ENCODE results near the gene MIDN.

MIDN gene

DNA sequence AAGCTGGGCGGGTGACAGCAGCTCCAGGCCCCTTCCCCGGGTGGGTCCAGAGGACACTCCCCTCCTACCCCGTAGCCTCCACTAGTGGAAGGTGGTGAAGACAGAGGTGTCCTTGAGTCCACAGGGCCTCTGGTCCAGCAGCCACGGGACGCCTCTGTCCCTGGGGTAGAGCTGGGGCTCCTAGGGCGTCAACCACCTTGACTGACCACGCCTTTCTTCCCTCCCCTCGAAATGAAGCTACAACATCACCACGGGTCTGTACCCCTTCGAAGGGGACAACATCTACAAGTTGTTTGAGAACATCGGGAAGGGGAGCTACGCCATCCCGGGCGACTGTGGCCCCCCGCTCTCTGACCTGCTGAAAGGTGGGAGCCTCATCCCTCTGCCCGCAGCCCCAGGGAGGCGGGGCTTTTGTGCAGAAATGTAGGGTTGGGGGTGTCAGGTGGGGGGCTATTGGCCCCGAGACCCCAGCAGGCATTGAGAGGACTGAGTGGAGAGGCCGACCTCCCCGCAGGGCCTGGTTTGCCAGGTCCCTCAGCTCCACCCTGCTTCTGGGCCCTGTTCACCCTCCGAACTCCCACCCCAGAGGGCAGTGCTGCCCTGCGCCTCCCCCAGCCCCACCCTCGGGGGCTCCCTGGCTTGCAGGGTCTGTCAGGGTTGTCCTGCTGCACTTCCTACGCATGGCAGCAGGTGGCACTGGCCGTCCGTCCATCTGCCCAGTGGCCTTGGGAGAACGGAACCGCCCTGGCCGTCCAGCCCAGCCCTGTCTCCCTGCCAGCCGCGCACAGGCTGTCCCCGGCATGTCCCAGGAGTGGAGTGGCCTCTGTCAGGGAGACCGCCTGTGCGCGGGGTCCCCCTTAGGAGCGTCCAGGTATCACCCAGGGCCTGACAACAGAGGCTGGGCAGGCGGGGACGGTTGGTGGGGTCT is 27.1 kb upstream of the MIDN start:
- FAIRE-seq = no peak

DNA sequence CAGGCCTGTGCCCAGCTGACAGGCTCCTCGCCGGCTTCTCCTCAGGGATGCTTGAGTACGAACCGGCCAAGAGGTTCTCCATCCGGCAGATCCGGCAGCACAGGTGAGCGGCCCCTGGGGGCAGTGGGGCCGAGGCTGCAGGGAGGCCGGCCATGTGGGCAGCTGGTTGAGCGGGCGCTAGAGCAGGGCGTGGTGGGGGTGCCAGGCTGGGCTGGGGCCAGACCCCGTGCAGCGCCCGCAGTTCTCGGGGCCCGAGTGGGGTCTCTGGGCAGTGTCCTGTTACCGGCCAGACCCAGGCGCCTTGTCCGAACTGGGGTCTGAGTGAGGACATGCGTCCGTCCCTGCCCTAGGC is 26.5 kb upstream of the MIDN start:
- FAIRE-seq = no peak

DNA sequence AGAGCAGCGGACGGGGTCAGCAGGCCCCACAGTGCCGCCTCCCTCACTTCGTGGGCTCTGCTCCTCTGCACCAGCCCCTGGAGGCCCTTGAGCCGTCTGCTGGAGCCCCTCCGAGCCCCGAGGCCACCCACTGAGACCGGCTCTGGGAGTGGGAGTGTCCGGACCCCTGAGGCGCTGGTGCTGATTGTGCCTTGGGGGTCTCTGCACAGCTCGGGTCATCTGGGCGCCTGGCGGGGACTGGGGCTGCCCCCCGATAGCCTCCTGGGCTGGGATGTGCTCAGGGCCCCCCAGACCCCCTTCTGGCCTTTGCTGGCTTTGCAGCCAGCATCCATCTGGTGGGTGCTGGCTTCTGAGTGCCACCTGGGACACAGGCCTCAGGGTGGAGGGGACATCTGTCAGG is 26.0 kb upstream of the MIDN start:
- no peak for FAIRE-seq

DNA sequence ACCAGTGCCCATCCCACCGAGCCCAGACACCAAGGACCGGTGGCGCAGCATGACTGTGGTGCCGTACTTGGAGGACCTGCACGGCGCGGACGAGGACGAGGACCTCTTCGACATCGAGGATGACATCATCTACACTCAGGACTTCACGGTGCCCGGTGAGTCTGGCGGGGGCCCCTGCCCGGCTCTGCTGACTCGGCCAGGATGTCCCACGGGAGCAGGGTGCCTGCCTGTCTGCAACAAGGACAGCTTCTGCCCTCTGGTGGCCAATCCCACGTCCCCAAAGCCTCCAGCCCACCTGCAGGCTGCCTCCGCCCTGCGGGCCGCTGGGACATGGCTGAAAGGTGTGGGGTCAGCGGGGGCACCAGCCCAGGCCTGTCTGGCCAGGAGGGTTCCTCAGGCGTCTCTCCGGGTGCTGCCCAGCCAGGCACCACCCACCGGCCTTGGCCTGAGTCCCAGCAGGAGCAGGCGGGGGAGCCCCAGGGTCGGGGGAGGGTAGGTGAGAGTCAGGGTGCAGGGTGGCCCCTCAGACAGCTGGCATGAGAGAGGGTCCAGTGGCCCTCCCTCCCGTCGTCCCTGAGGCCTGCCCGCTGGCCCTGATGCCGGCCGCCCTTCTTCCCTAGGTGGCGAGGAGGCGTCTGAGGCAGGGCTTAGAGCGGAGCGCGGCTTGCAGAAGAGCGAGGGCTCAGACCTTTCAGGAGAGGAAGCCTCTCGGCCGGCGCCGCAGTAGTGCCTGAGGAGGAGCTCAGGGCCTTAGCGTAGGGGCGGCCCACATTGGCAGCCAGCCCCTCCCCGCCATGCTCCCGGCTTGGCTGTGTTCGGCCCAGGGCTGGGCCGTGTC is 25.1 kb upstream of the MIDN start:
- no peak for FAIRE-seq

DNA sequence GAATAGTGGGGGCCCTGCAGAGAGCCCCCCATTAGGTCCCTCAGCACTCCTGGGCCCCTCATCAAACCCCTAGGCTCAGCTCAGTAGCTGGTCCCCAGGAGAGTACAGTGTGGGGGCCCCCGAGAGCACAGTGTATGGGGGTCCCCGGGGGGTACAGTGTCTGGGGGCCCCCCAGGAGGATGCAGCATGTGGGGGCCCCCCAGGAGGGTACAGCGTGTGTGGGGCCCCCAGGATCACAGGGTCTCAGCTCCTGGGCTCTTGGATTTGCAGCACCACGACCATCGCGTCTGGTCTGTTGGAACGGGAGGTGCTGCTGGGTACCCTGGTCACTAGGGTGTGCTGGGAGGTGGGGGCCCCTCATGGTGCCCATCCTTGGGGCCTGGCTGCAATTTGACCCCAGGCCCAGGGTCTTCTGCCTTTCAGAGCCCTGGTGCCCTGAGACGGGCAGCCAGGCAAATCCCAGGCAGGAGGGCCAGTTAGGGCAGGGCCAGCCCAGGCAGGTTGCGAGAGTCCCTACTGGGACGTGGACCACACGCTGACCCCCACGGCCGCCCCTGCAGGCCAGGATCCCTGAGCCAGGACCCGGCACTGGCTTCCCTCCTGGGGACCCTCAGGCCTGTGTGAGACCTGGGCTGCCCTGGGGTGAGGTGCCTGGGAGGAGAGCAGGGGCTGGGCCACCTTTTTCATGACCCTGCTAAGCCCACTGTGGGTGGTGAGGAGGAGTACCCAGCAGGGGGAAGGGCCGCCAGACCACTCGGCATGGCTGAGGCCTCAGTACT is 24.1 kb upstream of the MIDN start:
- FAIRE-seq = no peak

DNA sequence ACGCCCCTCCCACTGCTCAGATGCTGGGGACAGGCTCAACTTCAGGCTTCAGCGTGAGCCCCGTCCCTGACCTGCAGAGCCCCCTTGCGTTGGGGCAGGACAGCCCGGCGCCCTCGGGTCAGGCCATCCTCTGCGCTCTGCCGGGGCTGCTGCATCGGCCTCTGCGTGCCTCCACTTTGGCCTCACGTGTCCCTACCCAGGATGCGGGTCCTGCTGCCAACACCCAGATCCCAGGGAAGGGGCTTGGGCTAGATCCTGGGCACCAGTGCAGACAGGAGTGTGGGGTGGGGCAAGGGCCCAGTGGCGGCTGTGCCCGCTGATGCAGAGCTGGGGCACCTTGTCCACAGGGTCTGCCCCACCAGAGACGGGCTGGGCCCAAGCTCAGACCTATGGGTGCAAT is 23.5 kb upstream of the MIDN start:
- FAIRE-seq = no peak

DNA sequence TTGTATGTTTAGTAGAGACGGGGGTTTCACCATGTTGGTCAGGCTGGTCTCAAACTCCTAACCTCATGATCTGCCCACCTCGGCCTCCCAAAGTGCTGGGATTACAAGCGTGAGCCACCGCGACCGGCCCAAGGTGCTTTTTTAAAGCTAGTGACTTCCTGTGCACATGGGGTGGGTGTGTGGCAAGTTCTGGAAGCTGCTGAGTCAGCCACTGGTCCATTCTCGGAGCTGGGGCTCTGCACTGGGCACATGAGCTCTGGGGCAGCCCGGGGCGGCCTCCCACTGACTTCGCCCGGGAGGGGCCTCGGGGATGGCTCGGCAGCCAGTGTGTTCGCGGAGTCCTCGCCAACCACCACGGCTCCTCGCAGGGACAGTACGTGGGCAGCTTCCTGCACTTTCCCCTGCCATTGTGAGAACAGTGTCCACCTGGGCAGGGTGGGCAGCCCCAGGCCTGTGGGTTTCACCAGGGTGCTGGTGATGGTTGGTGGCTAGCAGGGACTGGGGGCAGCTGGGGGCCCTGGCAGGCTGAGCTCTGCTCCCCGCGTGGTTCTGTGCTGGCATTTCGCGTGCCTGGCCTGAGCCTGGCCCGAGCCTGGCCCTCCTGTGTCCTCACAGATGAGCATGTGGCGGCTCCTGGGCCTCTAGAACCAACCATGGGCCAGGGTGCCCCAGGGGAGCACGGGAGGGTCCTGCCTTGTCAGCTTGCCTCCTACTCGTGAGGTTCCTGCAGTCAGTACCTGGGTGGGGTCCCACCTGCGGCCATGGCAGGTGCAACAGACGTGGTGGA is 22.8 kb upstream of the MIDN start:
- FAIRE-seq = no peak

DNA sequence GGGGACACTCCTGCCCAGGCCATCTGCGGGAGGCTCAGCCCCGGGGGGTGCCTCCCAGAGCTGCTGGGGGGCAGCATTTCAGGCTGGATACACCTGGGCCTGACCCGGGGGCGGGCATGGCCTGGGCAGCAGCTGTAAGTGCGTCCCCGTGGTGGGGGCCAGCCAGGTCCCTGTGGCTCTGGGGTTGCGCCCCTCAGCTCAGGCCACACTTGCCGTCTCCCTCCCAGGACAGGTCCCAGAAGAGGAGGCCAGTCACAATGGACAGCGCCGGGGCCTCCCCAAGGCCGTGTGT is 22.2 kb upstream of the MIDN start:
- no peak for FAIRE-seq

DNA sequence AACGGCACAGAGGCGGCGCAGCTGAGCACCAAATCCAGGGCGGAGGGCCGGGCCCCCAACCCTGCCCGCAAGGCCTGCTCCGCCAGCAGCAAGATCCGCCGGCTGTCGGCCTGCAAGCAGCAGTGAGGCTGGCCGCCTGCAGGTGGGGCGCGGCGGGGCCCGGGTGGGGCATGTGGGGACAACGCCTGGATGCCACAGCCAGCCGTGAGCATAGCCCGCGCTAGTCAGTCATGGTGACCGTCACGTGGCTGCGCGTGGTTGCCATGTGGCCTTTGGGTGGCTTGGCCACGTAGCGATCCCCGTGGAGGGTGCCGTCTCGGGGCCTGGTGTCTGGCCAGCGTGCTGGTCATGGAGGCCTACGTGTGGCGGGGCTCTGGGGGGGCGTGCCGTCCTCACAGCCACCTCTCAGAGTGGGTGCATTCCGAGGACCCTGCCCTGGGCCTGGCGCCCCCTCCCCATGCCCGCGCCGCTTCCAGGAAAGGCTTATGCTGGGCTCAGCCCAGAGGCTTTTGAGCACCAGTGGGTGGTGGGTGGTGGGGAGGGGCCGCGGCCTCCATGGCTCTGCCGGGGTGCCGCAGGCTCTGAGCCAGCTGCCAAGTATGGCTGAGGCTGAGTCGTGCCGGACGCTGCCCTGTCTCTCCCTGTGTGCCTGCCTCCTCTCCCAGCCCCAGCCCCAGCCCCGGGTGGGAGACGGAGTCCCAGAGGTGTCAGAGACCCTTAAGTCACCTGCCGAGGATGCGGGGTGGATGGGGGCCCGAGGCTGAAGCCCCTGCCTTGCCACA is 21.7 kb upstream of the MIDN start:
- FAIRE-seq = no peak

DNA sequence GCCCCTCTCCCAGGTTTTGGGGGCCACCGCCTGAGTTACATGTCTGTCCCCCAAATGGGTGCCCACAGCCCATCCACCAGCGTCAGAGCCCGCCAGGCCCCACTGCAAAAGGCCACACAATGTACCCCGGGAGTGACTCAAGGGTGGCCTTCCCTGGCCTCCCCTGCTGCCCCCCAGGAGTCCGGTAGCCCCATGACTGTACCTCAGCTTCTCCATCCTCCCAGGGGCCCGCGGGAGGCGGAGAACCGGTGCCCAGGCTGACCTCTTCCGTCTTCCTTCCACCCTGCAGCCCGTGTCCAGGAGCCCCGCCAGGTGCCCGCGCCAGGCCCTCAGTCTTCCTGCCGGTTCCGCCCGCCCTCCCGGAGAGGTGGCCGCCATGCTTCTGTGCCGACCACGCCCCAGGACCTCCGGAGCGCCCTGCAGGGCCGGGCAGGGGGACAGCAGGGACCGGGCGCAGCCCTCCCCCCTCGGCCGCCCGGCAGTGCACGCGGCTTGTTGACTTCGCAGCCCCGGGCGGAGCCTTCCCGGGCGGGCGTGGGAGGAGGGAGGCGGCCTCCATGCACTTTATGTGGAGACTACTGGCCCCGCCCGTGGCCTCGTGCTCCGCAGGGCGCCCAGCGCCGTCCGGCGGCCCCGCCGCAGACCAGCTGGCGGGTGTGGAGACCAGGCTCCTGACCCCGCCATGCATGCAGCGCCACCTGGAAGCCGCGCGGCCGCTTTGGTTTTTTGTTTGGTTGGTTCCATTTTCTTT is 20.9 kb upstream of the MIDN start:
- no peak for FAIRE-seq

DNA sequence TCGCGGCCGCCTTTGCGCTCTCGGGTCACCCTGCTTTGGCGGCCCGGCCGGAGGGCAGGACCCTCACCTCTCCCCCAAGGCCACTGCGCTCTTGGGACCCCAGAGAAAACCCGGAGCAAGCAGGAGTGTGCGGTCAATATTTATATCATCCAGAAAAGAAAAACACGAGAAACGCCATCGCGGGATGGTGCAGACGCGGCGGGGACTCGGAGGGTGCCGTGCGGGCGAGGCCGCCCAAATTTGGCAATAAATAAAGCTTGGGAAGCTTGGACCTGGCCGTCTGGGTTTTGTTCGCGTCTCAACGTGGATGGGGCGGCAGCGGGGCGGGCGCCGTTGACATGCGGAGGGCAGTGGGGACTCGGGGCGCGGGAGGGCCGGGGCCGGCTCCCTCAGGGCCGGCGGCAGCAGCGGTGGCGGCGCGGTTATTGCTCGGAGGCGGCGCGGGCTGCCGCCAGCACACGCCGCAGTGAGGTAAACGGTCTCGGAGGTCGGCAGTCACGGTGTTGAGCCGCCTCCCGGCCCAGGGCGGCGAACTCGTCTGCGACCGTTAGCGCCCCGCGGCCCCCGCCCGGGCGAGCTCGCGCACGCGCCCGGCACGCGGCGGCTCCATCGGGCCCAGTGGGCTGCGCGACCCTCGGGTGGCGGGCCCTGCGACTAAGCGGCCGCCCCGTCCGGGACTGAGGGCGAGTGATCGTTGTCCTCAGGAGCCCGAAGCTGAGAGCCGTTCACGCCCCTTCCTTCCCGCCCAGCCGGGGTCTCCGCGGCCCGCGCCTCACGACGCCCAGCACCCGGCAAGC is 20.0 kb upstream of the MIDN start:
- no peak for FAIRE-seq

DNA sequence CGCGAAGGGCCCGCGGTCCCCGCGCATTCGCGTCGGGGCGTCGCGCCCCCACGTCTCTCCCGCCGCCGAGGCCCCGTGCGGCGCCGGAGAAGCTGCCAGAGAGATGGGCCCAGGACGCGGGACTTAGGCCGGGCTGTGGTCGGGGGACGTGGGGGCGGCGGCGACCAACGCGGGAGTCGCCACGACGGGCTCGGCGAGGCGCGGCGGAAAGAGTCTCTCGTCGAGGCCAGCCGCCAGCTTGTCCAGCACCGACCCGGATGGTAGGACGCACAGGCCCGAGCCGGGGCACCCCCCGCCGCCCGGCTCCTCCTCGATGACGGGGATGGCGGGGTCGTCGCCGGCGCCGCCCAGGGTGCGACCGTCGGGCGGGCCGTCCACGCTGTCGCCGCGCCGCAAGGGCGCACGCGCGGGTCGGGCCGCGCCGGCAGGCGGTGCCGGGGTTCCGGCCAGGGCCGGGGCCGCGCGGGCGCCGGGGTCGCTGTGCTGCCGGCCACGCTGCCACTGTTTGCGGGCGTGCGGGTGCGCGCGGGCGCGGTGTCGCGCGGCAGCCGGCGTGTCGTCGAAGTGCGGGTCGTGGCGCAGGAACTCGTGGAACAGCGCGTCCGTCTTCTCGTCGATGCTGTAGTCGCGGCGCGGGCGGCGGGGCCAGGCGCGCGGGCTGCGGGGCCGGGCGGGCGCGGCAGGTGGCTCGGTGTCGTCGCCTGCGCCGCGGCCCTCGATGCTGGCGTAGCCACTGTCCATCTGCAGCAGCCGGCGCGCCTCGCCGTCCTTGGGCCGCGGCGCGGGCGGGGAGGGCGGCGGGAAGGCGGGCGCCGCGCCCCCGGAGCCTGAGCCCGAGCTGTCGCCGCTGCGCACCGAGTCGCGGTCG is 19.1 kb upstream of the MIDN start:
- FAIRE-seq = no peak

DNA sequence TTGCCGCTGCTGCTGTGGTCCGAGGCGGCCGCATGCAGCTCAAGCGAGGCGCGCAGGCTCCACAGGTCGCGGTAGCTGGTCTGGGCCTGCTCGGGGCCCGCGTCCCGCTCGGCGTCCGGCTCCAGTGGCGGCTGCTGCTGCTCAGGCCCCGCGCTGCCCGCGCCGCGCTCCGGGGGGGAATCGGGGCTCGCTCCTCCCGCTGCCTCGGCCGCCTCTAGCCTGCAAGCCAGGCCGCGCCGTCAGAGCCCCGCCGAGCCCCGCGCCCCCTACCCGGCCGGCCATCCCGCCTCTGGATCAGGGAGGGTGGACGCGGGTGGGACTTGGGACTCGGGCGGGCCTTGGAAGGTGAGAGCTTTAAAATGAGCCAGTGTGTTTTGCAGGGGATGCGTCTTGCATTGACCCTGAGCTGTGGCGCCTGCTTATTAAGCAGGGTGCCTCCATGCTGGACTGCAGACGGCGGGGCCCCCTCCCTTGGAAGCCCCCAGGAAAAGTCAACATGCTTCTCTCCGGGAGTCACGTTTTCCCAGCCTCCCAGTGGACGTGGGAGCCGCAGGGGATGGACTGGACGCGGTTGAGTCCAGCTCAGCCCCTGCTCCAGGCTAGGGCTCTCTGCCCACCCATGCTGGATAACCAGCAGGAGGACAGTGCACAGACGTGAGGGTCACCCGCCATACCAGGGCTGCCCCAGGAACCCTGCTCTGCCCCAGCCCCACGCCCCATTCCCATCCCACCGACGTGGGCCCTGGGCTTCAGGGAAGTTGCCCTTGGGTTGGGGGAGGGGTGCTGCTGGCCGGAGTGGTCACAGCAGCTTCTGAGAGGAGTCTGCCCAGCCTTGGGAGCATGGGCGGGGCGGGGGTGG is 18.2 kb upstream of the MIDN start:
- FAIRE-seq = no peak

DNA sequence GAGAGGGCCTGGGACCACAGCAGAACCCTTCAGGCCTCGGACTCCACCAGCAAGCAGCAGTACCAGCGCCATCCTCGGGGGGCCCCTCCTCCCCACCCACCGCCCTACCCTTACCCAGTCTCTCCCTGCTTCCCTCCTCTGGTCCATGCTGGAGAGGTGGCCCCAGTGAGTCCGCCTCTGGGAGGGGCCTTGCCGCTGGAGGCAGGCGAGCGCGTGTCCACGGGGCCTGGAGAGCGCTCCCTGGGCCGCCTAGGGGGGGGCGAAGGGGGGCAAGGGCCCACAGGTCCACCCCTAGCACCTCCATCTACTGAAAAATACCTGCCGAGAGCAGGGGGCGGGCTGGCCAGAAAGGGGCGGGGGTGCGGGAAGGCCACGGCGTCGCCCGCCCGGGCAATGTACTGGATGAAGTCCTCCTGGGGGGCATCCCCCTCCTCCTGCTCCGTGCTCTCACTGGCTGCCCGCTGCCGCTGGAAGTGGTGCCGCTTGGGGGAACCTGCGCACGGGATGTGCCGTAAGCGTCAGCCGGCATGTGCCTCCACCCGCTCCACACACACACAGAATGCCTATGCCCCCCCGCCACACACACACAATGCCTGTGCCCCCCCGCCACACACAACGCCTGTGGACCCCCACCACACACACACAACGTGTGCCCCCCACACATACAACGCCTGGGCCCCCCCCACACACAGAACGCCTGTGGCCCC is 17.4 kb upstream of the MIDN start:
- FAIRE-seq = no peak

DNA sequence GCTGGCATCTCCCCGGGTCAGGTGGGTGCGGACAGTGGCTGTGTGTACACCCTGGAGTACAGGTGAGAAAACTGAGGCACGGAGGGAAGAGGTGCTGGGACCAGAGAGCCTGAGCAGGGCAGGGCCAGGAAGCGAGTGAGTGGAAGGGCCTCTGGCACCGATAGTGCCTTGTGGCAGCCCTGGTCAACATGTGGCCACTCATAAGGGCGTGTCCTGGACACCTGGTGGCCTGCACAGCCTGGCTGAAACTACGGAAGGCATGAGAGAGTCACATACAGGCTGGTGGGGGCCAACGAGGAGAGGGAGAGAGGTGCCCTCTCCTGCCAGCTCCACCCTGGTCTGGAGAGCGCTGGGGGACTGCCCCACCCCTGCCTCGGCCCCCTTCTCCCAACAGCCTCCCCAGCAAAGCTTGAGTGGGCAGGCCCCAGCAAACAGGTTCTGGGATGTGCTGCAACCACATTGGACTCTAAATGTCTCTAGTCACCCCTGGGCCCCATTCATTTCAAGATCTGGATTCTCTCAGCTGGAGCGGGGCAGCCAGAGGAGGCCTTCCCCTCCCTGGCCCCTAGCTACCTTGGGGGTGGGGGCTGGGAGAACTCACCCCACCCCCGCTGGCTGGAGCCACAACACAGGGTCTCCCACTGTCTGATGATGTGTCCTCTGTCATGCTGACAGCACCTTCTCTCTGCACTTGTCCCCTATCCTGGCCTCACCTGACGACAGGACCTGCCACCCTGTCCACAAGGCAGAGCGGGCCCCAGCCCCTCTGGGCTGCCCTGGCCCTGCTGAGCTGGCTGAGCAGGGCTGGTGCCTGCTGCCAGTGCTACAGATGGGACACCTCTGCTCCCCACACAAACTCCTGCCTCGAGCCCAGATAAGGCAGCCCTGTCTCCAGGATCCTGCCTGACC is 16.4 kb upstream of the MIDN start:
- FAIRE-seq = no peak

DNA sequence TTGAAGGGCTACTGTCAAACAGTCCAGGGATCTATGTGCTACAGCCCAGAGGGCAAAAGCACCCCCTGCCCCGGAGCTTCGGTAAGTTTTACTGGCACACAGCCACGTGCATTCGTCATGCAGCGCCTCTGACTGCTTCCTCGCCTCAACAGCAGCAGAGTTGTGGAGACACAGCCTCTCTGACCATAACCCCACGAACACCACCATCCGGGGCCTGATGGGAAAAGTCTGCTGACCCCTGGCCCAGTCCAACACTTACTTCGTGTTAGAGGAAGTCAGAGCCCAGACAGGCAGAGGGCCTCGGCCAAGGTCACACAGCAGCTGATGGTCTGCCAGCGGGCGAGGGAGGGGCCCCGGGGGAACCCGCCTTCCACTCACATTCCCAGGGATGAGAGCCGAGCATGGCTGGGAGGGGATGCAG is 15.7 kb upstream of the MIDN start:
- no peak for FAIRE-seq

Data from endometrium (tissue), 2 donors.